H9 (cell line): ENCODE measurements around the gene PRODH2. TPM values are rescaled to one million over a fixed set of nuclear protein-coding genes. Genes with fewer than 3 reads are reported as not detected.

Experiments
- DNase-seq: peaks from one replicate; pipeline ENCODE4 v3.0.0-alpha.2; 2017
- H2AFZ ChIP-seq: one replicate; pipeline ENCODE4 v1.6.1; 2013; ENCODE audit warnings: mild to moderate bottlenecking, low read length, control low read depth, moderate library complexity
- H2AK5ac ChIP-seq: 2 replicates; pipeline ENCODE4 v1.6.1; 2013; ENCODE audit warnings: low read length, control low read depth, mixed read lengths; ENCODE audit not compliant: insufficient read length
- H2BK120ac ChIP-seq: one replicate; pipeline ENCODE4 v1.6.1; 2013; ENCODE audit warnings: low read depth, mild to moderate bottlenecking, low read length, control low read depth, inconsistent platforms; ENCODE audit not compliant: poor library complexity, severe bottlenecking
- H2BK12ac ChIP-seq: 2 replicates; pipeline ENCODE4 v1.6.1; 2013; ENCODE audit warnings: low read length, control low read depth, mixed read lengths, low read depth; ENCODE audit not compliant: insufficient read length
- H2BK15ac ChIP-seq: 2 replicates; pipeline ENCODE4 v1.6.1; 2013; ENCODE audit warnings: low read depth, low read length, control low read depth
- H2BK20ac ChIP-seq: one replicate; pipeline ENCODE4 v1.6.1; 2013; ENCODE audit warnings: low read depth, mild to moderate bottlenecking, low read length, control low read depth, inconsistent platforms; ENCODE audit not compliant: poor library complexity, severe bottlenecking
- H2BK5ac ChIP-seq: 2 replicates; pipeline ENCODE4 v1.6.1; 2013; ENCODE audit warnings: low read length, control low read depth, mixed read lengths; ENCODE audit not compliant: insufficient read length
- H3K14ac ChIP-seq: 2 replicates; pipeline ENCODE4 v1.6.1; 2013; ENCODE audit warnings: low read length, control low read depth; ENCODE audit not compliant: insufficient read depth
- H3K18ac ChIP-seq: 2 replicates; pipeline ENCODE4 v1.6.1; 2013; ENCODE audit warnings: low read depth, mild to moderate bottlenecking, mixed read lengths, low read length, control low read depth; ENCODE audit not compliant: insufficient read length
- H3K23ac ChIP-seq: 2 replicates; pipeline ENCODE4 v1.6.1; 2013; ENCODE audit warnings: low read length, control low read depth, mixed read lengths, low read depth; ENCODE audit not compliant: insufficient read length
- H3K23me2 ChIP-seq: 2 replicates; pipeline ENCODE4 v1.6.1; 2013; ENCODE audit warnings: low read depth, mild to moderate bottlenecking, mixed read lengths, low read length, control low read depth; ENCODE audit not compliant: insufficient read length, poor library complexity, severe bottlenecking
- H3K27ac ChIP-seq: 2 replicates; pipeline ENCODE4 v1.5.1; 2013; ENCODE audit warnings: low read length, control low read depth, mixed read lengths, low read depth; ENCODE audit not compliant: insufficient read length
- H3K27me3 ChIP-seq: 2 replicates; pipeline ENCODE4 v1.6.1; 2013; ENCODE audit warnings: low read length, control low read depth, inconsistent platforms; ENCODE audit not compliant: insufficient read depth
- H3K4ac ChIP-seq: 2 replicates; pipeline ENCODE4 v1.6.1; 2013; ENCODE audit warnings: low read depth, mild to moderate bottlenecking, control low read depth, inconsistent platforms, low read length, moderate library complexity
- H3K4me1 ChIP-seq: 2 replicates; pipeline ENCODE4 v1.6.1; 2013; ENCODE audit warnings: low read length, control low read depth, inconsistent platforms; ENCODE audit not compliant: insufficient read depth
- H3K4me2 ChIP-seq: 2 replicates; pipeline ENCODE4 v1.6.1; 2013; ENCODE audit warnings: low read length, control low read depth, mixed read lengths; ENCODE audit not compliant: insufficient read length, insufficient read depth
- H3K56ac ChIP-seq: 2 replicates; pipeline ENCODE4 v1.6.1; 2013; ENCODE audit warnings: low read depth, mild to moderate bottlenecking, mixed read lengths, low read length, control low read depth; ENCODE audit not compliant: insufficient read length
- H3K79me1 ChIP-seq: 2 replicates; pipeline ENCODE4 v1.6.1; 2013; ENCODE audit warnings: low read depth, mild to moderate bottlenecking, moderate library complexity, low read length, control low read depth, inconsistent platforms; ENCODE audit not compliant: insufficient read depth, poor library complexity, severe bottlenecking
- H3K79me2 ChIP-seq: 2 replicates; pipeline ENCODE4 v1.6.1; 2013; ENCODE audit warnings: low read length, control low read depth, inconsistent platforms; ENCODE audit not compliant: insufficient read depth
- H3K9ac ChIP-seq: 2 replicates; pipeline ENCODE4 v1.6.1; 2013; ENCODE audit warnings: low read length, control low read depth, mixed read lengths; ENCODE audit not compliant: insufficient read length; ENCODE audit errors: extremely low read depth
- H3K9me3 ChIP-seq: one replicate; pipeline ENCODE4 v1.6.1; 2013; ENCODE audit warnings: low read depth, low read length, inconsistent platforms; ENCODE audit not compliant: control insufficient read depth
- H3T11ph ChIP-seq: one replicate; pipeline ENCODE4 v1.6.1; 2013; ENCODE audit warnings: mild to moderate bottlenecking, low read length, control low read depth, inconsistent platforms
- H4K20me1 ChIP-seq: one replicate; pipeline ENCODE4 v1.6.1; 2013; ENCODE audit not compliant: control insufficient read depth, insufficient read length, insufficient read depth
- H4K5ac ChIP-seq: 2 replicates; pipeline ENCODE4 v1.6.1; 2013; ENCODE audit warnings: low read depth, mild to moderate bottlenecking, mixed read lengths, low read length, control low read depth; ENCODE audit not compliant: insufficient read length
- H4K8ac ChIP-seq: replicated peaks from 2 replicates; pipeline ENCODE4 v1.6.1; 2013; ENCODE audit warnings: low read length, control low read depth, mixed read lengths, low read depth; ENCODE audit not compliant: insufficient read length
- H4K91ac ChIP-seq: 2 replicates; pipeline ENCODE4 v1.6.1; 2013; ENCODE audit warnings: low read depth, mild to moderate bottlenecking, moderate library complexity, mixed read lengths, low read length, control low read depth; ENCODE audit not compliant: insufficient read length
- H3K27ac Mint-ChIP-seq, 3 experiments: 2 replicates in 2 of 3; 3 replicates in 1 of 3; pipeline ENCODE4 v1.8.0; 2020 to 2021; ENCODE audit warnings: mixed read lengths in 3 of 3, mild to moderate bottlenecking in 1 of 3, moderate library complexity in 1 of 3
- H3K27me3 Mint-ChIP-seq: 2 replicates; pipeline ENCODE4 v1.8.0; 2021; ENCODE audit warnings: low read depth, mild to moderate bottlenecking, moderate library complexity, mixed read lengths
- H3K36me3 Mint-ChIP-seq, 3 experiments: 2 replicates in 2 of 3; 3 replicates in 1 of 3; pipeline ENCODE4 v1.8.0; 2020 to 2021; ENCODE audit warnings: low read depth in 3 of 3, mixed read lengths in 3 of 3; ENCODE audit not compliant: insufficient read depth in 1 of 3
- H3K4me1 Mint-ChIP-seq, 2 experiments: 2 replicates each; pipeline ENCODE4 v1.8.0; 2020; ENCODE audit warnings: mixed read lengths in 2 of 2
- H3K4me3 Mint-ChIP-seq, 2 experiments: 2 replicates in 1 of 2; 3 replicates in 1 of 2; pipeline ENCODE4 v1.8.0; 2020 to 2021; ENCODE audit warnings: mild to moderate bottlenecking in 2 of 2, mixed read lengths in 2 of 2, moderate library complexity in 1 of 2
- H3K9me3 Mint-ChIP-seq, 2 experiments: 2 replicates in 1 of 2; 3 replicates in 1 of 2; pipeline ENCODE4 v1.8.0; 2020; ENCODE audit warnings: mild to moderate bottlenecking in 2 of 2, mixed read lengths in 2 of 2, moderate library complexity in 1 of 2
- CTCF ChIP-seq: fragments of 200-600 bp; sonication (generic); conservative IDR thresholded peaks from 3 replicates; pipeline ENCODE4 v1.8.0; 2021; ENCODE audit warnings: antibody characterized with exemption, mild to moderate bottlenecking
- WGBS: extraction: QIAGEN DNeasy Blood & Tissue Kit; methylation state at CpG from one replicate; pipeline ENCODE4 v1.1.7; 2013; ENCODE audit warnings: missing lambda C conversion rate, low lambda C conversion rate, mixed read lengths; ENCODE audit not compliant: insufficient read length; ENCODE audit errors: extremely low coverage; 5-methylcytosine and 5-hydroxymethylcytosine counted together
- total RNA-seq: library from RNA; stranded (reverse); gene quantifications from 2 replicates; pipeline ENCODE4 v1.2.1, GENCODE V29; 2021

Gene PRODH2
- total RNA-seq, 1 experiment from 2014 or later, result not detected

GRCh38 chr19:35782589-35782988 lies 30.1 kb downstream of the PRODH2 start:
- Mint-ChIP-seq H3K9me3 (no peaks in the 10 kb centered on the region; a peak in 1 of 5 replicates), H3K27me3 (peaks cover 6% of the 10 kb centered on the region), H3K36me3 (peaks cover 0 to 8% (median 2%) of the 10 kb centered on the region in 3 experiments; a peak in 1 of 7 replicates), H3K4me1 (peaks cover 26 to 39% of the 10 kb centered on the region in 2 experiments), H3K4me3 (peak overlapping the region in 1 of 2 experiments; percentile 61; a peak in 2 of 5 replicates), H3K27ac (no peak overlapping the region)
- H3K23me2 ChIP-seq, result peaks cover 7% of the 10 kb centered on the region
- H3K79me2 ChIP-seq, result no peaks in the 10 kb centered on the region
- H3K4me2 ChIP-seq, result no peak overlapping the region
- no peak overlapping the region for H3K4ac ChIP-seq
- no peaks in the 10 kb centered on the region for H3K4me1 ChIP-seq
- no peak for TF ChIP-seq CTCF
- H3K14ac ChIP-seq, result no peak overlapping the region; the same call in 1 of the 2 replicates
- H3K9ac ChIP-seq, result no peak overlapping the region
- H3K23ac ChIP-seq, result no peak overlapping the region
- H2AK5ac ChIP-seq, result no peak overlapping the region
- WGBS, result no CpG with 5 or more reads among the region's 12 CpGs
- no peak overlapping the region for H3K56ac ChIP-seq
- H3T11ph ChIP-seq, result no peak overlapping the region
- no peak overlapping the region for H2BK12ac ChIP-seq
- no peak overlapping the region for H3K27ac ChIP-seq
- H3K9me3 ChIP-seq, result no peaks in the 10 kb centered on the region
- H2AFZ ChIP-seq, result no peak overlapping the region
- H2BK120ac ChIP-seq, result no peak overlapping the region
- no peaks in the 10 kb centered on the region for H3K27me3 ChIP-seq
- DNase-seq, result no peak
- H4K20me1 ChIP-seq, result no peaks in the 10 kb centered on the region
- H4K5ac ChIP-seq, result no peak overlapping the region
- no peak overlapping the region for H2BK5ac ChIP-seq
- H2BK15ac ChIP-seq, result no peak overlapping the region
- no peak overlapping the region for H4K91ac ChIP-seq
- no peak overlapping the region for H4K8ac ChIP-seq
- no peak overlapping the region for H3K18ac ChIP-seq
- H2BK20ac ChIP-seq, result no peak overlapping the region
- no peaks in the 10 kb centered on the region for H3K79me1 ChIP-seq
